T-helper 9 cell (primary cell): ENCODE results near the gene GPC5.
"Not testable (repeated sequence)": the region's sequence is repeated elsewhere in the genome, so short reads cannot be mapped to it uniquely, and the experiment has no call there.

Experiments used
- DNase-seq: peaks from one replicate; pipeline ENCODE4 v3.0.0-alpha.2; 2020

GPC5 gene

GRCh38 chr13:91659256-91660075 lies 261.0 kb downstream of the GPC5 start:
- DNase-seq, result no peak

- DNase-seq, result no peak
These were observed 261.6 kb downstream of the GPC5 start for GRCh38 chr13:91660076-91660415.

GRCh38 chr13:91661692-91662490 lies 263.5 kb downstream of the GPC5 start:
- no peak for DNase-seq

GRCh38 chr13:91664039-91664438 lies 265.6 kb downstream of the GPC5 start:
- no peak for DNase-seq

- DNase-seq, result no peak
These were observed 269.1 kb downstream of the GPC5 start for GRCh38 chr13:91667486-91667885.

- no peak for DNase-seq
These were observed 270.6 kb downstream of the GPC5 start for GRCh38 chr13:91668866-91669495.

GRCh38 chr13:91674347-91674746 lies 275.9 kb downstream of the GPC5 start:
- not testable (repeated sequence) for DNase-seq

- DNase-seq, result no peak
These were observed 286.3 kb downstream of the GPC5 start for GRCh38 chr13:91684746-91685145.

GRCh38 chr13:91690944-91691343 lies 292.5 kb downstream of the GPC5 start:
- no peak for DNase-seq

- no peak for DNase-seq
These were observed 295.0 kb downstream of the GPC5 start for GRCh38 chr13:91693466-91693865.

GRCh38 chr13:91698308-91698707 lies 299.9 kb downstream of the GPC5 start:
- DNase-seq, result no peak

- no peak for DNase-seq
These were observed 300.3 kb downstream of the GPC5 start for GRCh38 chr13:91698767-91699166.

GRCh38 chr13:91699863-91700262 lies 301.4 kb downstream of the GPC5 start:
- no peak for DNase-seq

GRCh38 chr13:91701975-91702374 lies 303.6 kb downstream of the GPC5 start:
- no peak for DNase-seq

- DNase-seq, result no peak
These were observed 304.0 kb downstream of the GPC5 start for GRCh38 chr13:91702411-91702810.

- DNase-seq, result no peak
These were observed 306.0 kb downstream of the GPC5 start for GRCh38 chr13:91704398-91704797.

GRCh38 chr13:91708558-91708957 lies 310.1 kb downstream of the GPC5 start:
- DNase-seq, result no peak

GRCh38 chr13:91709180-91709579 lies 310.8 kb downstream of the GPC5 start:
- no peak for DNase-seq

GRCh38 chr13:91710733-91711132 lies 312.3 kb downstream of the GPC5 start:
- DNase-seq, result no peak

GRCh38 chr13:91714855-91715254 lies 316.4 kb downstream of the GPC5 start:
- no peak for DNase-seq

- DNase-seq, result no peak
These were observed 318.1 kb downstream of the GPC5 start for GRCh38 chr13:91716436-91717065.

- no peak for DNase-seq
These were observed 320.6 kb downstream of the GPC5 start for GRCh38 chr13:91719033-91719432.

GRCh38 chr13:91721413-91721812 lies 323.0 kb downstream of the GPC5 start:
- no peak for DNase-seq
